Activated CD4-positive, CD25-positive, alpha-beta regulatory T cell treated with anti-CD3 and anti-CD28 coated beads, Interleukin-2, amount 50 U/mL, for 16 hours (primary cell): ENCODE measurements around the gene USP13.

ENCODE experiments used
- DNase-seq: peaks from one replicate; pipeline ENCODE4 v3.0.0-alpha.2; 2020; ENCODE audit warnings: low read depth, low spot score

The USP13 gene

GRCh38 chr3:179788996-179789395 is 136.2 kb downstream of the USP13 start:
- DNase-seq: no peak

GRCh38 chr3:179791793-179792192 is 139.0 kb downstream of the USP13 start:
- DNase-seq: no peak

GRCh38 chr3:179794355-179794754 is 141.5 kb downstream of the USP13 start:
- no peak for DNase-seq

DNA sequence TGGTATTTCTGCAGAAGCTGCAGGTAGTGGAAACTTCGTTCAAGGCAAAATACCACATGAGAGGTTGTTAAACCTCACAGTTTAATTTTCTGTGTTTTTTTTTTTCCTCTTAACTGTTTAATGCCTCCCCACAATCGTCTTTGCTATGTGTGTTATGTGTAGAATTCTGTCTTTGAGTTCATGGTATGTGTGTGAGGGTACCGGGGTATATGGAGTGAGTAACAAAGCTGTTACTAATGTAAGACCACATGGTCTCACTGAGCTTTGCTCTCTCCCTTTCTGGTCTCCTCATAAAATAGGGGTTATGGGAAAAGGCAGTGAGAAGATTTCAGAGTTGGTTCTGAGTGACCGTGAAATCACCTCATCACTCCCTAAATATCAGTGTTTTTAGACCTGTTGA is 143.6 kb downstream of the USP13 start:
- no peak for DNase-seq

GRCh38 chr3:179797192-179797591 is 144.4 kb downstream of the USP13 start:
- DNase-seq: no peak

DNA sequence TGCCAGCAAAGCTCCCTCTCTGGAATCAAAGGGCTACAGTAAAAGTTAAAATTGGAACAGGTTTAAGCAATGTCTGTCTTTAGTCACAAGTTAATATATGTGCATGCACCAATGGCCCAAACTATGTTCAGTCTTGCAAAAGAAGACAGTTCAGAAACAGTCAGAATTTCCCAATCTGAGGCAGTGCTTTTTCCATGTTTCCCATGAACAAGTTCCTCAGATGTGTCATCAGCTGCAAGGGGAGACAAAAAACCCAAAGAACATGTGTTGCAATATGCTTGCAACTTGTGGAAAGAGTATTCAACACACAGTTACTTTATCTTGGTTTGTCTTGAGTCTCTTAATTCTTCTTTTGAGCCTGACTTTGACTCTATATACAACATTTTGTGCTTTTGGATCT is 148.4 kb downstream of the USP13 start:
- DNase-seq: no peak

DNA sequence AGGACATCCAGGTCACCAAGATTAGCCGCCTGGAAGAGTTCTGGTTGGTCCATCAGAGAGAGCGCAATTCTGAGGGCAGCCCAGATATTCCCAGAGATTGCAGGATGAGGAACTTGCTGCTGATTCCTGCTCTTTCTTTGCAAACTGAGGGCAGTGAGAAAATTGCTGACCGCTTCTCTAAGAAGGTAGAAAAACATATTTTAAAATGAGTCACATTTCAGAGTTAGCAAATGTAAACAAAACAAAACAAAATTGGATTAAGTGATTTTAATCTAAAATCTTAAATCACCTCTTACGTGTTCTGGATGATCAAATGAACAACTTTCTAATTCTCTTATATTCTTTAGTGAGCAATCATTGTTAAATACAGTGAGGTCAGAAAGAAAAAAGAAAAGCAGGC is 149.0 kb downstream of the USP13 start:
- DNase-seq: no peak

DNA sequence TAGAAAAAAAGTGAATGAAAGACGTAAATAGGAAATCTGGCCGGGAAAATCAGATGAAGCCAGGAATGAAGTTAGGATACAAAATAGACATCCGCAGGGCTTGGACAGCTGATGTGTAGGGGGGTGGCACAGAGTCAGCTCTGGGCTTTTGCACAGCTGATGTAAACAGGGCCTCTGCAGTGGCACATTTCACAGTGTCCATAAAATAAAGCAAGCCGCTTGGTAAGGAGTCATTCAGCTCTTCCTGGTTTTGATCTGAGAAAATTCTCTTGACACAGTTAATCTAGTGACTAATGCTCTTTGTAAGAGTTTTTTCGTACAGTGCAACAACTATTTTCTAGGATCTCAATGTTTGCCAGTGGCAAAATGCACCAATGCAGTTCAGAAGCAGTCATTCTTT is 153.3 kb downstream of the USP13 start:
- no peak for DNase-seq

DNA sequence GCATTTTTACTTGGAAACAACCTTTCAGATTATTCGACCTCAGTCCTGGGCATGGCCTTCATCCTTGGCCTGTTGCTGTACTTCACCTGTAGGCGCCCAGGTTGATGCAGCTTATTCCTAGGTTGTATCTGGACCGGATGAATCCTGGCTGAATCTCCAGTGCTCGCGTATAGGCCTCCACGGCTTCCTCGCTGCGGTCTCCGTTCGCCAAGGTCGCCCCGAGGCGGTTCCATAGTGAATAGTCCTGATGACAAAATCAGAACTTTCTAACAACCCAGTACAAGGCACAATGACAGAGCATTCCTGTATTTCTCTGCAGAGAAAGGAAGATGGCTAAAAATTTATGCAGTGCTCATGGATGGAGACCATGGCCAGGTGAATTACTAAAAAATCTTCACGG is 154.7 kb downstream of the USP13 start:
- DNase-seq: no peak

DNA sequence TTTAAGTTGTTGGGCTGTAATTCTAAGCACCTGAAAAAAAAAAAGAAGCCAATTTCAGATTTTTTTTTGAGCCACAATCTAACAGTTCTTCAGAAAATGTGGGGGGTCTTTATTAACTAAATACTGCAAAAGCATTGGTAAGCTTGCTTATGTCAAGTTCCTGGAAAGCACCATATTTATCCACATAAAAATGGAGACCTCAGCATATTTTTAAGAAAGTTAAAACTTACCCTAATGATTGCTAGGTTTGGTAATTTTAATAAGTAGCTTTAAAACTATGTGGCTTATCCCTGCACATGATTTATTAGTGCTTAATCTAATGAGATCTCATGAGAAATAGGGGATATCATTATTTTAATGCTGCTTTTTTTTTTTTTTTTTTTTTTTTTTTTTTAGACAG is 156.8 kb downstream of the USP13 start:
- DNase-seq: no peak

- DNase-seq: no peak
Measured at GRCh38 chr3:179811321-179812095, 158.7 kb downstream of the USP13 start.

GRCh38 chr3:179812096-179812382 is 159.2 kb downstream of the USP13 start:
- no peak for DNase-seq

- no peak for DNase-seq
Measured at GRCh38 chr3:179819379-179819778, 166.5 kb downstream of the USP13 start.

DNA sequence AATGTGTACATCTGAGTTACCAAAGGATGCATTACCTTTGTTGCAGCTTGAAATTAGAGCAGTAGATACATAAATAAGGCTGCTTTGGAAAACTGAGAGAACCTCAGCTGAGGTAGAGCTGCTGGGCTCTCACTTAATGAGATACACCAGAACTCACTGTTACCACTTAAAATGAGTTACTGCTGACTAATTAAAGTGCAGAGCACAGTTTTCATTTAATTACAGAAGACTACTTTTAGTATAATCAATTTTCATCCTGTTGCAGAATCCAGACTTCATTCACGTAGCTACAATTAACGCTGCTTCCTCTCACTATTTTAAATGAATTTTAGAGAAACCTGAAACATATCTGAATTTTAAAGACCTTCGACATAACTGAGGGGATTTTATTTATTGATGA is 169.5 kb downstream of the USP13 start:
- DNase-seq: no peak

- no peak for DNase-seq
Measured at GRCh38 chr3:179825527-179826246, 172.8 kb downstream of the USP13 start.

- DNase-seq: no peak
Measured at GRCh38 chr3:179826247-179826637, 173.4 kb downstream of the USP13 start.

- no peak for DNase-seq
Measured at GRCh38 chr3:179828738-179829137, 175.9 kb downstream of the USP13 start.

DNA sequence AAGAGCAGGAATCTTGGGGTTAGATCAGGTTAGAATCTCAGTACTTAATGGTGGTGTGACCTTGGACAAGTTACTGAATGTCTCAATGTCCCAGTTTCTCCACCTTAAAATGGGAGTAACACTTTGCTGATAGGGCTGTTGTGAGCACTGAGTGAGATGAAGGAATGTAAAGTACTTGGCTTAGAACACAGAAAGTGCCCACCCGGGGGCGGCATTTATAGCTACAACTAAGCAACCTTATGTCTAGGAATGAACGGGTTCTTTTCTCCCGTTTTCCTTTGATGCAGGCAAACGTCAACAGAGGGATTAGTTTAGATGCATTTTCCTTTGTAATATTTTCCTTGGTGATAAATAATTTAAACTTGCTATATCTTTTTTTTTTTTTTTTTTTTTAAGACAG is 176.6 kb downstream of the USP13 start:
- no peak for DNase-seq

- DNase-seq: no peak
Measured at GRCh38 chr3:179832333-179832854, 179.6 kb downstream of the USP13 start.

DNA sequence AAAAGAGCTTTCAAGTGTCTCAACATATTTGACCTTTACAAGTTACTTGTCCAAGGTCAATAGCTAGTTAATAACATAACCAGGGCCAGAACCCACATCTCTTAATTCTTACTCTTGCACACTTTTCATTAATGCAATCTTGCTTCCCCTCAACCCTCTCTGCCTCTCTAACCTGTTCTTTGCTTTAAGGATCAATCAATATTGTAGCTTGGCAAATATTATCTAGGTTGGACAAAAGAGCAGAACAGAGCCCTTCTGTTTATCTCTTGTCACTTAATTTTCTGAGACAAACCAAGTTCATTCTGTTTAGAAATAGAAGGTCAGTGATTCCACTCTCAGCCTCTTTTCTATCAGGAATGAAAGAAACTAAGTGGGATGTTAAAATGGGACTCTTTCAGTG is 180.5 kb downstream of the USP13 start:
- DNase-seq: no peak

DNA sequence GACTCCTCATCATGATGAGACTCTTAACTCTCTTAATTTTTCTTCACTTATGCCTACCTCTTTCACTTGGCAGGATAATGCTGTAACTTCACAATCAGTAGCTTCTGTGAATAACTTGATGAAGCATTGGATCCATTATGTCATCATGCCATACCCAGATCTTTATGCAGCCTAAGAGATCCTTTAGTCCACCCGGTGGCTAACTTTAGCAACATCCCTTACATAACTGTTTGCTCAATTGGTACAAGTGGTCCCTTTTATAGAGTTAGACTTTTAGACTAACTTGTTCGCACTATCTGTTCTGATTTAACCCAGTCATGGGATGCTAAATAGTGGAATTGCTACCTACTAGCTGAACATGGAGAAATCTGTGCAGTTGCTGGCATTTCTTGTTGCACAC is 184.5 kb downstream of the USP13 start:
- no peak for DNase-seq
